Heart left ventricle (tissue), 16 donors: Measurements from ENCODE around the gene QRSL1. TPM values are rescaled to one million over a fixed set of nuclear protein-coding genes. Genes with fewer than 3 reads are reported as not detected.

Experiments used
- ATAC-seq, 4 donors: fragments of 200-7000 bp; cut with Tn5 transposase; one replicate each; pipeline ENCODE4 v1.9.1; 2020 to 2022; ENCODE audit warnings: moderate library complexity in 4 of 4, mild to moderate bottlenecking in 3 of 4, moderate number of reproducible peaks in 1 of 4
- DNase-seq, 5 donors: peaks; one replicate each; pipeline ENCODE4 v3.0.0-alpha.2; 2020
- H3K27ac ChIP-seq, 12 donors: fragments of 200-600 bp; sonication (generic) in 4 of 12; one replicate each; pipeline versions ENCODE4 v1.5.0 to v1.8.0; 2016 to 2022; ENCODE audit warnings: mild to moderate bottlenecking in 2 of 12
- H3K27me3 ChIP-seq, 9 donors: fragments of 200-600 bp; sonication (generic) in 2 of 9; one replicate each; pipeline versions ENCODE4 v1.5.1 to v1.8.0; 2016 to 2022; ENCODE audit warnings: mild to moderate bottlenecking in 3 of 9
- H3K36me3 ChIP-seq, 9 donors: fragments of 200-600 bp; sonication (generic) in 2 of 9; one replicate each; pipeline versions ENCODE4 v1.5.0 to v1.8.0; 2018 to 2022; ENCODE audit warnings: mild to moderate bottlenecking in 2 of 9
- H3K4me1 ChIP-seq, 12 donors: fragments of 200-600 bp; sonication (generic) in 4 of 12; one replicate each; pipeline versions ENCODE4 v1.5.0 to v1.8.0; 2016 to 2022; ENCODE audit warnings: mild to moderate bottlenecking in 3 of 12
- H3K4me3 ChIP-seq, 12 donors: fragments of 200-600 bp; sonication (generic) in 4 of 12; one replicate each; pipeline versions ENCODE4 v1.5.0 to v1.8.0; 2017 to 2022; ENCODE audit warnings: mild to moderate bottlenecking in 9 of 12, moderate library complexity in 4 of 12
- H3K9me3 ChIP-seq, 12 donors: fragments of 200-600 bp; sonication (generic) in 4 of 12; one replicate each; pipeline versions ENCODE4 v1.5.0 to v1.8.0; 2016 to 2022; ENCODE audit warnings: mild to moderate bottlenecking in 1 of 12
- CTCF ChIP-seq, 12 donors: fragments of 200-600 bp; sonication (generic) in 4 of 12; IDR thresholded peaks; one replicate each; pipeline versions ENCODE4 v1.5.0 to v1.8.0; 2018 to 2022; ENCODE audit warnings: antibody characterized with exemption in 12 of 12, mild to moderate bottlenecking in 5 of 12
- POLR2A ChIP-seq, 2 donors: fragments of 450-650 bp; IDR thresholded peaks; one replicate each; pipeline ENCODE4 v1.6.1; 2017; ENCODE audit warnings: antibody characterized with exemption in 2 of 2, mild to moderate bottlenecking in 2 of 2, moderate library complexity in 2 of 2
- WGBS, 4 donors: extraction: QIAGEN DNeasy Blood & Tissue Kit in 2 of 4; methylation state at CpG; one replicate each; pipeline versions ENCODE4 v1.1.5 to v1.1.7; 2013 to 2018; 5-methylcytosine and 5-hydroxymethylcytosine counted together
- intact Hi-C, 10 donors: fragments of 100-400 bp; cut with DNase I; formaldehyde crosslinking; loops; one replicate each; pipeline versions ENCODE4 v1.11.1 to v1.14.2; 2022
- polyA plus RNA-seq, 2 donors: library from polyadenylated mRNA; stranded (reverse); fragments of 200-250 nt; gene quantifications; one replicate each; pipeline ENCODE4 v1.2.3, GENCODE V29; 2013
- total RNA-seq, 9 donors: library from RNA; depleted of rRNA in 2 of 9; stranded (reverse); fragments of >200 nt in 2 of 9; fragmentation: NEBNext Ultra II Directional in 3 of 9; extraction: Animal tissue kit (Norgen Biotek cat#: 25700) in 3 of 9; gene quantifications; one replicate each; pipeline versions ENCODE4 v1.1.0 to v1.2.4, GENCODE V29; 2016 to 2023
- donor health status: ischemic (EF 13 %, LVEDD 7.1; RV severe dilation, severe dysfunction).
- donor health status: healthy with polysubstance abuse.
- donor health status: DM: no; HTN: yes; CAD: no.
- donor health status: DM: no; HTN: no; CAD: no.
- donor health status: ischemic (EF 25% LVEDD 6.9; RV normal size, moderate dysfunction).
- donor health status: ischemic (EF 25% LVEDD 5.7; RV mildly dilated, moderate dysfunction).
- donor health status: healthy.
- donor health status: DM: yes; HTN: yes; CAD: no.
- donor health status: ischemic (EF 35%, LVEDD 5.7; RV mildly dilated, moderate dysfunction).
- donor health status: nonischemic (EF 11% LVEDD 7.7; RV severe dilation, severe dysfunction).
- donor health status: DM: yes; HTN: yes; CAD: no.
- donor health status: PGD.
- donor health status: ischemic (EF 29% LVEDD 5.4; RV normal size, mild dysfunction).
- donor health status: nonischemic (EF 23%, LVEDD 6.1; RV moderate dilation, normal function).

QRSL1 gene
- total and polyA plus RNA-seq, 11 donors, result 8.6 to 18.9 (median 14.4) TPM

GRCh38 chr6:106715922-106716321 is 86.5 kb downstream of the QRSL1 start:
- H3K36me3 ChIP-seq, result no peaks in the 10 kb centered on the region
- no peak for TF ChIP-seq POLR2A (IDR thresholded peaks at IDR 0.05)
- no peak for TF ChIP-seq CTCF (IDR thresholded peaks at IDR 0.05)
- DNase-seq (no peak), ATAC-seq (no peak)
- 59 to 68% (median 61%) methylated on average over 5 of the region's 5 CpGs for WGBS, 4 donors
- intact Hi-C loops, result no loop called here
- peaks cover 0 to 20% (median 0%) of the 10 kb centered on the region in 9 donors for H3K27me3 ChIP-seq
- H3K4me3 ChIP-seq, result no peak overlapping the region
- no peaks in the 10 kb centered on the region for H3K9me3 ChIP-seq
- no peaks in the 10 kb centered on the region for H3K4me1 ChIP-seq
- no peak overlapping the region for H3K27ac ChIP-seq

DNA sequence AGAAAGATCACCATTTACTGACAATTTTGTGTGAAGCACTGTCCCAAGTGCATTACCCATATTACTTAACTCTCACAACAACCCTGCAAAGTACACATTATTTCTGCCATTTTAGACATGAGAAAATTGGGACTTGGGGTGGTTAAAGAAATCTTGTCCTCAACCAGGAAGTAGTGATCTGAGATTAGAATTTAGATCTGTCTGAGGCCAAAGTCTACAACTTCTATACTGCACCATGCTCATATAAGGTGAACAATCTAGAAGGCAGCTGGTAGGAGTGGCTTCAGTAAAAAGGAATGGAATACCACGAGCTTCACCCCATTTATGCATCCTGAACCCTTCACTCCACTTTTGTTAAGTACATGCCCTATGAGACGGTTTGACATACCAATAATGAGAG is 87.6 kb downstream of the QRSL1 start:
- WGBS, 4 donors, result 61 to 76% (median 69%) methylated on average over 2 of the region's 2 CpGs
- intact Hi-C loops, result no loop called here
- Histone ChIP-seq H3K4me3 (no peak overlapping the region), H3K4me1 (no peaks in the 10 kb centered on the region), H3K27me3 (peaks cover 0 to 19% (median 0%) of the 10 kb centered on the region in 9 donors), H3K27ac (no peak overlapping the region), H3K36me3 (no peaks in the 10 kb centered on the region), H3K9me3 (no peaks in the 10 kb centered on the region)
- no peak for ATAC-seq
- TF ChIP-seq POLR2A (IDR thresholded peaks at IDR 0.05), result no peak
- TF ChIP-seq CTCF (IDR thresholded peaks at IDR 0.05), result no peak
- no peak for DNase-seq

Other genes with a start within 250 kb of the QRSL1 start
- 10 to 100 TPM in 8 of 9 donors, 1 to 10 TPM in 1; 6.9 to 21.8 (median 13.6) TPM for gene RTN4IP1, start 80 bp upstream of the QRSL1 start, total RNA-seq
- 10 to 100 TPM; 11.8 to 23.3 TPM for gene RTN4IP1, start 80 bp upstream of the QRSL1 start, polyA plus RNA-seq